ENCODE measurements around the gene G0S2. TPM values are rescaled to one million over a fixed set of nuclear protein-coding genes. Genes with fewer than 3 reads are reported as not detected.

The G0S2 gene
- total and polyA plus RNA-seq, 4 donors = 9.6 to 347 (median 166) TPM

DNA sequence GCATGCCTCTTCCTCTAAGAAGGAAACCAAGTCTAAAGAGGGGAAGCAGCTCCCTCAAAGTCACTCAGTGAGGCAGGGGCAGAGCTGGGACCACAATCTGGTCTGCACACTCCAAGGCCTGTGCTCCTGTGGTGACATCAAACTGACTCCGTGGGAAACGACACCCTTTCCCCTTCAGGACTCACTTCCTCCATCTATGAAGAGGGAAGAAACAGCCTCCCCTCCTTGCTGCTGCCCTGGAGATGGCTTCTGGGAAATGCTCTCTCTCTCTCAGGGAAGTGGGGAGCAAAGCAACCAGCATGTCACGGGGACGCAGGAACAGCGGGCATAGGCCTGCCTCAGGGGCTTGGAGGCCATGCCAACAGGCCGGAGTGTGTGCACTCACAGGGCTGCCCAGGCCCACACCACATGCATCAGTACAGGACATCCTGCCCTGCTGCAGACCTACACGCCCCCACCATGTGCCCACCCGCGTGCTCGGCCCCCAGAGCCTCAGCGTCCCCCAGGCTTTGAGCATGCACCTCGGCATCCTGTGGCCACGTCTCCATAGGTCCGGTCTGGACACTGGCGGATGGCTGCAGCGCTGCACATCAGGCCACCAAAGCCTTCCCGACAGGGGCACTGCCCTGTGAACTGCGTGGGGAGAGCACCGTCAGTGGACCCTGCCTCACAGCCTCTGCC is 48.7 kb upstream of the G0S2 start:
- TF ChIP-seq TAF1 (conservative IDR thresholded peaks at IDR 0.05) (no peak), HNF4A (conservative IDR thresholded peaks at IDR 0.05) (no peak)
- TF ChIP-seq, protein P1, sequence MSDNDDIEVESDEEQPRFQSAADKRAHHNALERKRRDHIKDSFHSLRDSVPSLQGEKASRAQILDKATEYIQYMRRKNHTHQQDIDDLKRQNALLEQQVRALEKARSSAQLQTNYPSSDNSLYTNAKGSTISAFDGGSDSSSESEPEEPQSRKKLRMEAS (IDR thresholded peaks at IDR 0.05) = no peak
- TF ChIP-seq, protein P2, sequence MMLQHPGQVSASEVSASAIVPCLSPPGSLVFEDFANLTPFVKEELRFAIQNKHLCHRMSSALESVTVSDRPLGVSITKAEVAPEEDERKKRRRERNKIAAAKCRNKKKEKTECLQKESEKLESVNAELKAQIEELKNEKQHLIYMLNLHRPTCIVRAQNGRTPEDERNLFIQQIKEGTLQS (IDR thresholded peaks at IDR 0.05) = no peak
- no peaks in the 10 kb centered on the region for H3K27me3 ChIP-seq (ENCODE audit: control insufficient read depth in 4 of 4, insufficient read depth in 4 of 4, low read length in 3 of 4)
- no peak overlapping the region for H3K9ac ChIP-seq (ENCODE audit: low read depth in 1 of 2, low read length in 2 of 2)
- peaks cover 0 to 26% (median 13%) of the 10 kb centered on the region in 4 donors for H3K4me1 ChIP-seq (ENCODE audit: control insufficient read depth in 4 of 4, insufficient read depth in 4 of 4, low read length in 3 of 4)
- no peak overlapping the region for H3K4me3 ChIP-seq (ENCODE audit: low read depth in 1 of 3, low read length in 3 of 3)
- H3K36me3 ChIP-seq (ENCODE audit: control insufficient read depth in 4 of 4, insufficient read depth in 3 of 4, low read depth in 1 of 4, low read length in 3 of 4) = no peaks in the 10 kb centered on the region
- H3K9me3 ChIP-seq (ENCODE audit: control insufficient read depth in 4 of 4, low read length in 3 of 4) = no peaks in the 10 kb centered on the region
- WGBS = 92% methylated on average over 19 of the region's 19 CpGs
- H3K27ac ChIP-seq (ENCODE audit: low read depth in 1 of 2, low read length in 2 of 2) = no peak overlapping the region
- DNase-seq (ENCODE audit: low spot score) = no peak

DNA sequence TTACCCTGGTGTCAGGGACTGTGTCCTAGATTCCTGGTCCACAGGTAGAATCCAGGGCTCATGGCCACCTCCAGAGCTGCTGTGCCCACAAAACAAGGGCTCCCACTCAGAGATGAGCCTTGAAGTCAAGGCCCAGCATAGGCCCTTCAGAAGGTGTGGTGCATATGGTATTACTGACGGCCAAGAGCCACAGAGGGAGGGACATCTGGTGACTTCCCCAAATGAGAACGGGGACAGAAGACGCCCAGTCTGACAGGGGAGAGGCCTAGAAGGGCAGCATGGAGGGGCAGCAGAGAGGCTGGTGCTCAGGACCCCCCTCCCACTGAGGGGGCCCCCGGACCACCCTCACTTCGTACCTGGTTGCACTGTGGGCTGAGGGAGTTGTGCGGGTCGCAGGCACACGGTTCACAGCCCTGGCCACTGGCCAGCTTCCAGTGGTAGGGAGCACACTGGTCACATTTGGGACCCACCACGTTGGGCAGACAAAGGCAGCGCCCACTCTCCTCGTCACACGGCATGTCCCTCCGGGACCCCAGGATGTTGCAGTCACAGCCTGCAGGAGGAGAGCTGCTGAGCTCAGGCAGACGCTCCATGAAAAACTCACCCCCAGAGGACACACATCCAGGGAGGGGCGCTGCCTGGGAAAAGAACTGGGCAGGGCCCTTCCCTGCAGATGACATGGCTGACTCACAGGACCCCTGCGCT is 48.0 kb upstream of the G0S2 start:
- H3K27ac ChIP-seq (ENCODE audit: low read depth in 1 of 2, low read length in 2 of 2) = peak overlapping the region in 1 of 2 donors; percentile 75
- TF ChIP-seq, protein P3, sequence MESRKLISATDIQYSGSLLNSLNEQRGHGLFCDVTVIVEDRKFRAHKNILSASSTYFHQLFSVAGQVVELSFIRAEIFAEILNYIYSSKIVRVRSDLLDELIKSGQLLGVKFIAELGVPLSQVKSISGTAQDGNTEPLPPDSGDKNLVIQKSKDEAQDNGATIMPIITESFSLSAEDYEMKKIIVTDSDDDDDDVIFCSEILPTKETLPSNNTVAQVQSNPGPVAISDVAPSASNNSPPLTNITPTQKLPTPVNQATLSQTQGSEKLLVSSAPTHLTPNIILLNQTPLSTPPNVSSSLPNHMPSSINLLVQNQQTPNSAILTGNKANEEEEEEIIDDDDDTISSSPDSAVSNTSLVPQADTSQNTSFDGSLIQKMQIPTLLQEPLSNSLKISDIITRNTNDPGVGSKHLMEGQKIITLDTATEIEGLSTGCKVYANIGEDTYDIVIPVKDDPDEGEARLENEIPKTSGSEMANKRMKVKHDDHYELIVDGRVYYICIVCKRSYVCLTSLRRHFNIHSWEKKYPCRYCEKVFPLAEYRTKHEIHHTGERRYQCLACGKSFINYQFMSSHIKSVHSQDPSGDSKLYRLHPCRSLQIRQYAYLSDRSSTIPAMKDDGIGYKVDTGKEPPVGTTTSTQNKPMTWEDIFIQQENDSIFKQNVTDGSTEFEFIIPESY (IDR thresholded peaks at IDR 0.05) = no peak
- no peak for TF ChIP-seq RXRA (IDR thresholded peaks at IDR 0.05)
- TF ChIP-seq, protein P2 (IDR thresholded peaks at IDR 0.05) = no peak
- H3K4me3 ChIP-seq (ENCODE audit: low read depth in 1 of 3, low read length in 3 of 3) = peak overlapping the region in 1 of 3 donors; percentile 51
- no peaks in the 10 kb centered on the region for H3K36me3 ChIP-seq (ENCODE audit: control insufficient read depth in 4 of 4, insufficient read depth in 3 of 4, low read depth in 1 of 4, low read length in 3 of 4)
- H3K9ac ChIP-seq (ENCODE audit: low read depth in 1 of 2, low read length in 2 of 2) = no peak overlapping the region
- DNase-seq (ENCODE audit: low spot score) = no peak
- no peaks in the 10 kb centered on the region for H3K9me3 ChIP-seq (ENCODE audit: control insufficient read depth in 4 of 4, low read length in 3 of 4)
- no peaks in the 10 kb centered on the region for H3K27me3 ChIP-seq (ENCODE audit: control insufficient read depth in 4 of 4, insufficient read depth in 4 of 4, low read length in 3 of 4)
- H3K4me1 ChIP-seq (ENCODE audit: control insufficient read depth in 4 of 4, insufficient read depth in 4 of 4, low read length in 3 of 4) = peaks cover 0 to 26% (median 13%) of the 10 kb centered on the region in 4 donors
- WGBS = 66% methylated on average over 16 of the region's 16 CpGs

DNA sequence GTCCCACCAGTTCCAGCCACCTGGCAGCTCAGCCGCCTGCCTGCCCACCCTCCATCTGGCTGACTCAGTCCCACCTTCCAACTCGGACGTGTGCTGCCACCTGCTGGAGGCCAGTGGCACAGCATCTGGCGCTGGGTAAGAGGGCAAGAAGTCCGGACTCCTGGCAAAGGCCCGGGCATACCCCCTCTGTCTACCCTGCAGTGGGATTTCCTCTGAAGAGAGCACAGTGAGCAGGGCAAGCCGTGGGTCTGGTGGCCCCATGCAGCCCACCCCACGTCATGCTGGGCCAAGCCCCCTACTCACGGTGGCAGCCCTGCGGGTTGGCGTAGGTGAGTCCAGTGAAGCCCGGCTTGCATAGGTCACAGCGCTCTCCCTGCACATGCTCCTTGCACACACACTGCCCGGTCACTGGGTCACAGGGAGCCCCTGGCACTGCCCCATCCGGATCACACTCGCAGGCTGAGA is 47.4 kb upstream of the G0S2 start:
- Histone ChIP-seq H3K36me3 (ENCODE audit: control insufficient read depth in 4 of 4, insufficient read depth in 3 of 4, low read depth in 1 of 4, low read length in 3 of 4) (no peaks in the 10 kb centered on the region), H3K4me1 (ENCODE audit: control insufficient read depth in 4 of 4, insufficient read depth in 4 of 4, low read length in 3 of 4) (peaks cover 0 to 26% (median 13%) of the 10 kb centered on the region in 4 donors), H3K27ac (ENCODE audit: low read depth in 1 of 2, low read length in 2 of 2) (peak overlapping the region; percentile 75 to 83), H3K4me3 (ENCODE audit: low read depth in 1 of 3, low read length in 3 of 3) (peak overlapping the region in 2 of 3 donors; percentile 42 to 51), H3K9me3 (ENCODE audit: control insufficient read depth in 4 of 4, low read length in 3 of 4) (no peaks in the 10 kb centered on the region), H3K27me3 (ENCODE audit: control insufficient read depth in 4 of 4, insufficient read depth in 4 of 4, low read length in 3 of 4) (no peaks in the 10 kb centered on the region), H3K9ac (ENCODE audit: low read depth in 1 of 2, low read length in 2 of 2) (no peak overlapping the region)
- peak; percentile 84 for DNase-seq (ENCODE audit: low spot score)
- 19% methylated on average over 16 of the region's 16 CpGs for WGBS
- TF ChIP-seq SP1 (IDR thresholded peaks at IDR 0.05) = peak; percentile 76
- peak; percentile 86 to 88 for TF ChIP-seq RAD21 (IDR thresholded peaks at IDR 0.05)
- TF ChIP-seq, protein P2 (IDR thresholded peaks at IDR 0.05) = no peak
- TF ChIP-seq NR2F2 (IDR thresholded peaks at IDR 0.05) = peak; percentile 27
- no peak for TF ChIP-seq HNF4G (IDR thresholded peaks at IDR 0.05)
- TF ChIP-seq RXRA (IDR thresholded peaks at IDR 0.05) = peak; percentile 85 to 86
- no peak for TF ChIP-seq EGR1 (IDR thresholded peaks at IDR 0.05; ENCODE audit: low read depth in 2 of 2)
- TF ChIP-seq, protein P4, sequence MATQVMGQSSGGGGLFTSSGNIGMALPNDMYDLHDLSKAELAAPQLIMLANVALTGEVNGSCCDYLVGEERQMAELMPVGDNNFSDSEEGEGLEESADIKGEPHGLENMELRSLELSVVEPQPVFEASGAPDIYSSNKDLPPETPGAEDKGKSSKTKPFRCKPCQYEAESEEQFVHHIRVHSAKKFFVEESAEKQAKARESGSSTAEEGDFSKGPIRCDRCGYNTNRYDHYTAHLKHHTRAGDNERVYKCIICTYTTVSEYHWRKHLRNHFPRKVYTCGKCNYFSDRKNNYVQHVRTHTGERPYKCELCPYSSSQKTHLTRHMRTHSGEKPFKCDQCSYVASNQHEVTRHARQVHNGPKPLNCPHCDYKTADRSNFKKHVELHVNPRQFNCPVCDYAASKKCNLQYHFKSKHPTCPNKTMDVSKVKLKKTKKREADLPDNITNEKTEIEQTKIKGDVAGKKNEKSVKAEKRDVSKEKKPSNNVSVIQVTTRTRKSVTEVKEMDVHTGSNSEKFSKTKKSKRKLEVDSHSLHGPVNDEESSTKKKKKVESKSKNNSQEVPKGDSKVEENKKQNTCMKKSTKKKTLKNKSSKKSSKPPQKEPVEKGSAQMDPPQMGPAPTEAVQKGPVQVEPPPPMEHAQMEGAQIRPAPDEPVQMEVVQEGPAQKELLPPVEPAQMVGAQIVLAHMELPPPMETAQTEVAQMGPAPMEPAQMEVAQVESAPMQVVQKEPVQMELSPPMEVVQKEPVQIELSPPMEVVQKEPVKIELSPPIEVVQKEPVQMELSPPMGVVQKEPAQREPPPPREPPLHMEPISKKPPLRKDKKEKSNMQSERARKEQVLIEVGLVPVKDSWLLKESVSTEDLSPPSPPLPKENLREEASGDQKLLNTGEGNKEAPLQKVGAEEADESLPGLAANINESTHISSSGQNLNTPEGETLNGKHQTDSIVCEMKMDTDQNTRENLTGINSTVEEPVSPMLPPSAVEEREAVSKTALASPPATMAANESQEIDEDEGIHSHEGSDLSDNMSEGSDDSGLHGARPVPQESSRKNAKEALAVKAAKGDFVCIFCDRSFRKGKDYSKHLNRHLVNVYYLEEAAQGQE (IDR thresholded peaks at IDR 0.05) = no peak
- TF ChIP-seq JUND (IDR thresholded peaks at IDR 0.05) = no peak
- no peak for TF ChIP-seq YY1 (IDR thresholded peaks at IDR 0.05)
- TF ChIP-seq, protein P5, sequence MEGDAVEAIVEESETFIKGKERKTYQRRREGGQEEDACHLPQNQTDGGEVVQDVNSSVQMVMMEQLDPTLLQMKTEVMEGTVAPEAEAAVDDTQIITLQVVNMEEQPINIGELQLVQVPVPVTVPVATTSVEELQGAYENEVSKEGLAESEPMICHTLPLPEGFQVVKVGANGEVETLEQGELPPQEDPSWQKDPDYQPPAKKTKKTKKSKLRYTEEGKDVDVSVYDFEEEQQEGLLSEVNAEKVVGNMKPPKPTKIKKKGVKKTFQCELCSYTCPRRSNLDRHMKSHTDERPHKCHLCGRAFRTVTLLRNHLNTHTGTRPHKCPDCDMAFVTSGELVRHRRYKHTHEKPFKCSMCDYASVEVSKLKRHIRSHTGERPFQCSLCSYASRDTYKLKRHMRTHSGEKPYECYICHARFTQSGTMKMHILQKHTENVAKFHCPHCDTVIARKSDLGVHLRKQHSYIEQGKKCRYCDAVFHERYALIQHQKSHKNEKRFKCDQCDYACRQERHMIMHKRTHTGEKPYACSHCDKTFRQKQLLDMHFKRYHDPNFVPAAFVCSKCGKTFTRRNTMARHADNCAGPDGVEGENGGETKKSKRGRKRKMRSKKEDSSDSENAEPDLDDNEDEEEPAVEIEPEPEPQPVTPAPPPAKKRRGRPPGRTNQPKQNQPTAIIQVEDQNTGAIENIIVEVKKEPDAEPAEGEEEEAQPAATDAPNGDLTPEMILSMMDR (IDR thresholded peaks at IDR 0.05; ENCODE audit: low read depth, low read length, missing input control) = peak; percentile 97
- no peak for TF ChIP-seq GABPA (IDR thresholded peaks at IDR 0.05 in 1 of 2, conservative IDR thresholded peaks at IDR 0.05 in 1 of 2)
- TF ChIP-seq FOXA1 (IDR thresholded peaks at IDR 0.05) = no peak
- TF ChIP-seq FOXA2 (IDR thresholded peaks at IDR 0.05) = peak; percentile 9
